ENCODE data around the gene IL26. TPM values are rescaled to one million over a fixed set of nuclear protein-coding genes. Genes with fewer than 3 reads are reported as not detected.

The IL26 gene
- polyA plus RNA-seq, 1 donor from 2014 or later = not detected

GRCh38 chr12:68222326-68222725 lies 3.3 kb downstream of the IL26 start:
- H3K4me3 ChIP-seq (ENCODE audit: low read length) = no peak overlapping the region
- H3K9ac ChIP-seq (ENCODE audit: low read length) = no peak overlapping the region
- no peak overlapping the region for H3K4me2 ChIP-seq (ENCODE audit: low read length)
- no peak for TF ChIP-seq CTCF (IDR thresholded peaks at IDR 0.05; ENCODE audit: poor library complexity, severe bottlenecking)
- no peak for TF ChIP-seq SMC3 (conservative IDR thresholded peaks at IDR 0.05; ENCODE audit: poor library complexity)
- no peak for TF ChIP-seq POLR2AphosphoS5 (IDR thresholded peaks at IDR 0.05)
- no peak for TF ChIP-seq TAF1 (IDR thresholded peaks at IDR 0.05; ENCODE audit: low read depth)
- no peak for TF ChIP-seq RAD21 (conservative IDR thresholded peaks at IDR 0.05)
- no peak for TF ChIP-seq MXI1 (conservative IDR thresholded peaks at IDR 0.05; ENCODE audit: poor library complexity, severe bottlenecking)
- TF ChIP-seq REST (IDR thresholded peaks at IDR 0.05; ENCODE audit: borderline replicate concordance) = no peak
- no peak for TF ChIP-seq EP300 (conservative IDR thresholded peaks at IDR 0.05; ENCODE audit: poor library complexity, severe bottlenecking)
- TF ChIP-seq EZH2 (IDR thresholded peaks at IDR 0.05; ENCODE audit: borderline replicate concordance, insufficient read depth, low read length, poor library complexity, severe bottlenecking) = no peak
- H3F3A ChIP-seq (ENCODE audit: insufficient read depth, low read length, poor library complexity, severe bottlenecking) = no peaks in the 10 kb centered on the region
- H2AFZ ChIP-seq (ENCODE audit: low read depth, low read length) = no peak overlapping the region
- H4K20me1 ChIP-seq (ENCODE audit: insufficient read depth) = no peaks in the 10 kb centered on the region
- H3K9me3 ChIP-seq (ENCODE audit: low read length) = no peaks in the 10 kb centered on the region
- no peak overlapping the region for H3K27ac ChIP-seq (ENCODE audit: low read length)
- no peaks in the 10 kb centered on the region for H3K79me2 ChIP-seq (replicated peaks; ENCODE audit: insufficient read depth, low read length)
- H3K36me3 ChIP-seq (ENCODE audit: insufficient read depth, low read length) = no peaks in the 10 kb centered on the region
- no peaks in the 10 kb centered on the region for H3K9me2 ChIP-seq (ENCODE audit: insufficient read depth, low read length)
- H3K27me3 ChIP-seq (ENCODE audit: insufficient read depth, low read depth, low read length) = no peaks in the 10 kb centered on the region

GRCh38 chr12:68221497-68221896 lies 4.1 kb downstream of the IL26 start:
- Histone ChIP-seq H3K36me3 (ENCODE audit: insufficient read depth, low read length) (no peaks in the 10 kb centered on the region), H3K27me3 (ENCODE audit: insufficient read depth, low read depth, low read length) (no peaks in the 10 kb centered on the region), H3F3A (ENCODE audit: insufficient read depth, low read length, poor library complexity, severe bottlenecking) (no peaks in the 10 kb centered on the region), H2AFZ (ENCODE audit: low read depth, low read length) (no peak overlapping the region), H3K27ac (ENCODE audit: low read length) (no peak overlapping the region), H3K9ac (ENCODE audit: low read length) (no peak overlapping the region), H3K4me3 (ENCODE audit: low read length) (no peak overlapping the region), H3K79me2 (replicated peaks; ENCODE audit: insufficient read depth, low read length) (no peaks in the 10 kb centered on the region), H4K20me1 (ENCODE audit: insufficient read depth) (no peaks in the 10 kb centered on the region), H3K9me2 (ENCODE audit: insufficient read depth, low read length) (no peaks in the 10 kb centered on the region), H3K4me2 (ENCODE audit: low read length) (no peak overlapping the region), H3K9me3 (ENCODE audit: low read length) (no peaks in the 10 kb centered on the region)
- TF ChIP-seq CTCF (IDR thresholded peaks at IDR 0.05; ENCODE audit: poor library complexity, severe bottlenecking) (no peak), POLR2AphosphoS5 (IDR thresholded peaks at IDR 0.05) (no peak), REST (IDR thresholded peaks at IDR 0.05; ENCODE audit: borderline replicate concordance) (no peak), RAD21 (conservative IDR thresholded peaks at IDR 0.05) (no peak), SMC3 (conservative IDR thresholded peaks at IDR 0.05; ENCODE audit: poor library complexity) (no peak), MXI1 (conservative IDR thresholded peaks at IDR 0.05; ENCODE audit: poor library complexity, severe bottlenecking) (no peak), EP300 (conservative IDR thresholded peaks at IDR 0.05; ENCODE audit: poor library complexity, severe bottlenecking) (no peak), TAF1 (IDR thresholded peaks at IDR 0.05; ENCODE audit: low read depth) (no peak), EZH2 (IDR thresholded peaks at IDR 0.05; ENCODE audit: borderline replicate concordance, insufficient read depth, low read length, poor library complexity, severe bottlenecking) (no peak)

All from neural cell (in vitro differentiated cells).